Measurements from ENCODE around the gene RB1.

GRCh38 chr13:48505012-48505411 is 201.5 kb downstream of the RB1 start:
- no peak for TF ChIP-seq POLR2A (IDR thresholded peaks at IDR 0.05)
- no peak for TF ChIP-seq CTCF (IDR thresholded peaks at IDR 0.05)
- no peak for TF ChIP-seq EP300 (IDR thresholded peaks at IDR 0.05)
- no peak for TF ChIP-seq POLR2AphosphoS5 (IDR thresholded peaks at IDR 0.05)
